Kidney epithelial cell (primary cell): ENCODE measurements around the gene DMXL1. TPM values are rescaled to one million over a fixed set of nuclear protein-coding genes. Genes with fewer than 3 reads are reported as not detected.

ENCODE experiments used
- DNase-seq: peaks from one replicate; pipeline ENCODE4 v3.0.0-alpha.2; 2010; ENCODE audit warnings: low read depth
- H3K27me3 ChIP-seq: 2 replicates; pipeline ENCODE4 v1.6.0; 2011; ENCODE audit warnings: low read length; ENCODE audit not compliant: control insufficient read depth, insufficient read depth
- H3K36me3 ChIP-seq: 2 replicates; pipeline ENCODE4 v1.5.1; 2011; ENCODE audit warnings: low read length; ENCODE audit not compliant: control insufficient read depth, insufficient read depth
- H3K4me3 ChIP-seq: 2 replicates; pipeline ENCODE4 v1.5.1; 2011; ENCODE audit warnings: low read depth, mild to moderate bottlenecking, control low read depth, low read length
- total RNA-seq: library from RNA; depleted of rRNA; stranded (reverse); fragments of >200 nt; gene quantifications from 2 replicates; pipeline ENCODE4 v1.2.3, GENCODE V29; 2015
- TF ChIP-seq, protein P1 (sequence below): IDR thresholded peaks from 2 replicates; pipeline ENCODE4 v1.5.1; 2011; ENCODE audit warnings: mild to moderate bottlenecking, moderate library complexity, low read length, control low read depth, inconsistent platforms; ENCODE audit not compliant: insufficient read depth, poor library complexity, severe bottlenecking

DMXL1 gene
- total RNA-seq, 1 donor from 2014 or later, result 20.8 TPM

DNA sequence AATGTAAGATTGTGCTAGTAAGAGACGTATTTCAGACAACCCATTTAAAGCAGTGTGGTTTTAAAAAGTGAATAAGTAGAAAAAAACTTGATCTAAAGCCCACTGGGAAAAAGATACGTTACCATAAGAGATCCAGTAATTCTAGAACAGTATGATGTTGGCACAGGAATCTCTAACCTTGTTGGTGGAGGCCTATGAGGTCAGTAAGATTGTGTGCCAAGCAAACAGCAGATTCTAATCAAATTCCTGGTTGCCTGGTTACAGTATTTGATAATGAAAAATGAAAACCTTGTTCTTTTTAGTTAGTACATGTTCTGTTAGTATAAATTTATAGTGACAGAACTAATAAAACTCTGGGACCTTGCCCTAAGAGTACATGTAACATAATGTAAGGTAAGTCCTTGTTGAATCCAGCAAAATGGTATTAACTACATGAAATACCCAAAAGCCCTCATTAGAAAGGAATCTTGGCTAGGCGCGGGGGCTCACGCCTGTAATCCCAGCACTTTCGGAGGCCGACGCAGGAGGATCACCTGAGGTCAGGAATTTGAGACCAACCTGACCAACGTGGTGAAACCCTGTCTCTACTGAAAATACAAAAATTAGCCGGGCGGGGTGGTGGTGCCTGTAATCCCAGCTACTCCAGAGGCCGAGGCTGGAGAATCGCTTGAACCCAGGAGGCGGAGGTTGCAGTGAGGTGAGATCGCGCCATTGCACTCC, 33.2 kb upstream of the DMXL1 start:
- DNase-seq, result no peak
- TF ChIP-seq, protein P1, sequence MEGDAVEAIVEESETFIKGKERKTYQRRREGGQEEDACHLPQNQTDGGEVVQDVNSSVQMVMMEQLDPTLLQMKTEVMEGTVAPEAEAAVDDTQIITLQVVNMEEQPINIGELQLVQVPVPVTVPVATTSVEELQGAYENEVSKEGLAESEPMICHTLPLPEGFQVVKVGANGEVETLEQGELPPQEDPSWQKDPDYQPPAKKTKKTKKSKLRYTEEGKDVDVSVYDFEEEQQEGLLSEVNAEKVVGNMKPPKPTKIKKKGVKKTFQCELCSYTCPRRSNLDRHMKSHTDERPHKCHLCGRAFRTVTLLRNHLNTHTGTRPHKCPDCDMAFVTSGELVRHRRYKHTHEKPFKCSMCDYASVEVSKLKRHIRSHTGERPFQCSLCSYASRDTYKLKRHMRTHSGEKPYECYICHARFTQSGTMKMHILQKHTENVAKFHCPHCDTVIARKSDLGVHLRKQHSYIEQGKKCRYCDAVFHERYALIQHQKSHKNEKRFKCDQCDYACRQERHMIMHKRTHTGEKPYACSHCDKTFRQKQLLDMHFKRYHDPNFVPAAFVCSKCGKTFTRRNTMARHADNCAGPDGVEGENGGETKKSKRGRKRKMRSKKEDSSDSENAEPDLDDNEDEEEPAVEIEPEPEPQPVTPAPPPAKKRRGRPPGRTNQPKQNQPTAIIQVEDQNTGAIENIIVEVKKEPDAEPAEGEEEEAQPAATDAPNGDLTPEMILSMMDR, result no peak
- H3K4me3 ChIP-seq, result no peak overlapping the region
- H3K36me3 ChIP-seq, result no peaks in the 10 kb centered on the region
- H3K27me3 ChIP-seq, result no peaks in the 10 kb centered on the region

DNA sequence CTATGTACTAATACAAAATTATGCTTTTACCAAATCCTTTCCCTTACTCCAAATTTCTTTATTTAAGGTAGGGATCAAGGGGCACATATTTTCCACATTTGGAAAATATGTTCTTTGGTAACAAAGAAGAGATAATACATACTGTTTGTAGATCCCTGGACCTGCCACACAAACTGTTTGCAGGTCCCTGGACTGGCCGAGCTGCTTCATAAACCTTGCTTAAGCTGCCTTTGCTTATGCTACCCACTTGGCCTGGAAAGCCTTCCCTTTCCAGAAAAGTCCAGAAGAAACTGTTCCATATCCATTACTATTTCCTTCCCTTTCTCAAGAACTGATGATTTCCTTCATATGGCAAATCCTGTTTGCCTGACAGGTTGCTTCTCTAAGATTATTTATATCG, 22.6 kb upstream of the DMXL1 start:
- Histone ChIP-seq H3K27me3 (no peaks in the 10 kb centered on the region), H3K4me3 (no peak overlapping the region), H3K36me3 (no peaks in the 10 kb centered on the region)
- TF ChIP-seq, protein P1, result no peak
- no peak for DNase-seq

DNA sequence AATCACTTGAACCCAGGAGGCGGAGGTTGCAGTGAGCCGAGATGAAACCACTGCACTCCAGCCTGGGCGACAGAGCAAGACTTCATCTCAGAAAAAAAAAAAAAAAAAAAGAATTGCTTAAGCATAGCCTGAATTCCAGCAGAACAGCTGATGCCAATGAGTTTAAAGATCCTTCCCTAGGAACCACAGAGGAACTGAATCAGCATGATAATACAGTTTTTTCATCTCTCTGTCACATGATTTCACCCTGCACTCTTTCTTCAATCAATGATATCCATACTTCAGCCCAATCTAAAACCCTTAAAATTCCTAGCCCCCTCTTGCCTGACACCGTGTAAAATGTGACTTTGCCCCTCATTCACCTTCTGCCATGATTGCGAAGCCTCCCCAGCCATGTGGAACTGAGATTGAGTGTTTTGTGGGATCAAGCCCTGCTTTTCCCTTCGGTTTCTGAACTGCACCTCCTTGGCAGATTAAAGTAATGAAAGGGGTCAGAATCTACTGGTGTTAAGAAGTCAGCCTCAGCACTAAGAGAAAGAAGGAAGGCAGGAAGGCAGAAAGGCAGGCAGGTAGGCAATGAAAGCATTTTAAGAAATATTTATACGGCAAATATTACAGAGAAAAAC, 20.9 kb upstream of the DMXL1 start:
- Histone ChIP-seq H3K27me3 (no peaks in the 10 kb centered on the region), H3K36me3 (no peaks in the 10 kb centered on the region), H3K4me3 (no peak overlapping the region)
- no peak for DNase-seq
- TF ChIP-seq, protein P1, result no peak

DNA sequence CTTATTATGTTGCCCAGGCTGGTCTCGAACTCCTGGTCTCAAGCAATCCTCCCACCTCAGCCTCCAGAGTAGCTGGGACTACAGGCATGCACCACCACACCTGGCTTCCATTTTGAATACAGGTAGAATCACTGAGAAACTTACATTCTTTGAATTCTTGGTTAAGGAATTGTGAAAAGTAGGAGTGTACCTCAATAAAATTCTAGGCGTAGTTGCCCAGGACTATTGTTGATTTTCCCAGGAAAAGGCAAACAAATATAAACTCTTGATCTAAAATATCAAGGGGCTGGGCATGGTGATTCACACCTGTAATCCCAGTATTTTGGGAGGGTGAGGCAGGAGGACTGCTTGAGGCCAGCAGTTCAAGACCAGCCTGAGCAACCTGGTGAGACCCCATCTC, 16.8 kb upstream of the DMXL1 start:
- TF ChIP-seq, protein P1, result no peak
- Histone ChIP-seq H3K4me3 (no peak overlapping the region), H3K27me3 (no peaks in the 10 kb centered on the region), H3K36me3 (no peaks in the 10 kb centered on the region)
- no peak for DNase-seq

DNA sequence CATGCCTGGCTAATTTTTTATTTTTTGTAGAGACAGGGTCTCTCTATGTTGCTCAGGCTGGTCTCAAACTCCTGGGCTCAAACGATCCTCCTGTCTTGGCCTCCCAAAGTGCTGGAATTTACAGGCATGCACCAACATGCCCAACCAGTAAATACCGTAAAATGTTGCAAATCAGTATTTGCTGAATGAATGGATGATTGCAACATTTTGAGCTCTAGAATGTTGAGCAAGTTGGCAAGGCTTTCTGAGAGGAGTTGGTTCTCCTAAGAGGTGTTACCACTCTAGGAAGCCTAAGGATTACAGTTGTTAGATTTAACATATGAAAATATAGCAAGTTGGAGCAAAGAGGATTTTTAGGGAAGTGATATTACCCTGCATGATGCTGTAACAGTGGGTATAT, 15.6 kb upstream of the DMXL1 start:
- TF ChIP-seq, protein P1, result no peak
- no peak for DNase-seq
- Histone ChIP-seq H3K36me3 (no peaks in the 10 kb centered on the region), H3K4me3 (no peak overlapping the region), H3K27me3 (no peaks in the 10 kb centered on the region)
